OCI-LY7 (cell line): Measurements from ENCODE around the gene IGDCC3. TPM values are rescaled to one million over a fixed set of nuclear protein-coding genes. Genes with fewer than 3 reads are reported as not detected.

Experiments
- BruUV-seq: library from RNA; stranded (reverse); fragments of 400-500 nt; replicated peaks from 2 replicates; lab custom pipeline; 2021; lab: Mats Ljungman, UMichigan
- CTCF ChIA-PET: fragments of 300-600 bp; sonication (Branson Sonifier 250); formaldehyde crosslinking; loops from one replicate; lab custom pipeline; 2022; ENCODE audit warnings: antibody characterized with exemption; ENCODE audit not compliant: unreplicated experiment; lab: Charles Lee
- POLR2A ChIA-PET: fragments of 300-600 bp; sonication (Branson Sonifier 250); formaldehyde crosslinking; loops from one replicate; lab custom pipeline; 2022; ENCODE audit warnings: antibody characterized with exemption; lab: Charles Lee
- DNase-seq: peaks from one replicate; pipeline ENCODE4 v3.0.0-alpha.2; 2015; ENCODE audit warnings: low spot score
- H2AFZ ChIP-seq: fragments of 200-600 bp; sonication (generic), shearing (Covaris generic); 2 replicates; pipeline ENCODE4 v1.6.1; 2014; ENCODE audit warnings: mild to moderate bottlenecking, antibody characterized with exemption, low read length, moderate library complexity
- H3K27ac ChIP-seq: fragments of 200-600 bp; sonication (generic); 2 replicates; pipeline ENCODE4 v1.5.1; 2014; ENCODE audit warnings: mixed run types, low read depth, mild to moderate bottlenecking, moderate library complexity, low read length, inconsistent platforms; ENCODE audit not compliant: poor library complexity, severe bottlenecking
- H3K36me3 ChIP-seq: fragments of 200-600 bp; sonication (generic); 2 replicates; pipeline ENCODE4 v1.6.1; 2014; ENCODE audit warnings: mild to moderate bottlenecking, antibody characterized with exemption, low read length, moderate library complexity, mixed read lengths; ENCODE audit not compliant: insufficient read depth
- H3K4me1 ChIP-seq: fragments of 200-600 bp; sonication (generic); 2 replicates; pipeline ENCODE4 v1.5.1; 2014; ENCODE audit warnings: mild to moderate bottlenecking, low read length; ENCODE audit not compliant: insufficient read depth, poor library complexity, severe bottlenecking
- H3K4me2 ChIP-seq: fragments of 200-600 bp; sonication (generic); 2 replicates; pipeline ENCODE4 v1.6.1; 2014; ENCODE audit warnings: mild to moderate bottlenecking, low read length
- H3K4me3 ChIP-seq: fragments of 200-600 bp; sonication (generic); 2 replicates; pipeline ENCODE4 v1.5.1; 2014; ENCODE audit warnings: mild to moderate bottlenecking, low read depth, low read length; ENCODE audit not compliant: poor library complexity, severe bottlenecking
- H3K79me2 ChIP-seq: fragments of 200-600 bp; sonication (generic); 2 replicates; pipeline ENCODE4 v1.6.1; 2016; ENCODE audit warnings: low read depth, mild to moderate bottlenecking, low read length, moderate library complexity, mixed read lengths; ENCODE audit not compliant: insufficient read depth
- H3K9me2 ChIP-seq: fragments of 200-600 bp; sonication (generic); 2 replicates; pipeline ENCODE4 v1.6.1; 2016; ENCODE audit warnings: mild to moderate bottlenecking, low read length, mixed read lengths; ENCODE audit not compliant: insufficient read depth
- H3K9me3 ChIP-seq: fragments of 200-600 bp; sonication (generic); 2 replicates; pipeline ENCODE4 v1.6.1; 2014; ENCODE audit warnings: mild to moderate bottlenecking, mixed run types, low read length, mixed read lengths
- H4K20me1 ChIP-seq: fragments of 200-600 bp; sonication (generic); 2 replicates; pipeline ENCODE4 v1.6.1; 2014; ENCODE audit warnings: mild to moderate bottlenecking, antibody characterized with exemption, low read length, moderate library complexity, mixed read lengths; ENCODE audit not compliant: insufficient read depth
- EZH2phosphoT487 ChIP-seq: fragments of 200-600 bp; sonication (generic); IDR thresholded peaks from 2 replicates; pipeline ENCODE4 v1.6.1; 2018; ENCODE audit warnings: low read depth, borderline replicate concordance, mild to moderate bottlenecking, mixed run types, antibody characterized with exemption, low read length, moderate library complexity, mixed read lengths
- intact Hi-C: fragments of 100-400 bp; cut with micrococcal nuclease; formaldehyde crosslinking; loops from one replicate; pipeline ENCODE4 v1.10.0; 2022; ENCODE audit not compliant: unreplicated experiment
- total RNA-seq, 2 experiments: library from RNA; depleted of rRNA in 1 of 2; stranded (reverse); fragments of >200 nt in 1 of 2; shearing (Covaris generic) in 1 of 2; gene quantifications; 2 replicates each; pipeline ENCODE4 v1.2.3, GENCODE V29; 2014 to 2022
- TF ChIP-seq, protein P1 (sequence below): fragments of 200-600 bp; sonication (generic); conservative IDR thresholded peaks from 2 replicates; pipeline ENCODE4 v1.5.1; 2014; ENCODE audit warnings: mild to moderate bottlenecking, antibody characterized with exemption, low read length, moderate library complexity, mixed read lengths

Gene IGDCC3
- total RNA-seq, 2 experiments from 2014 or later: not detected

DNA sequence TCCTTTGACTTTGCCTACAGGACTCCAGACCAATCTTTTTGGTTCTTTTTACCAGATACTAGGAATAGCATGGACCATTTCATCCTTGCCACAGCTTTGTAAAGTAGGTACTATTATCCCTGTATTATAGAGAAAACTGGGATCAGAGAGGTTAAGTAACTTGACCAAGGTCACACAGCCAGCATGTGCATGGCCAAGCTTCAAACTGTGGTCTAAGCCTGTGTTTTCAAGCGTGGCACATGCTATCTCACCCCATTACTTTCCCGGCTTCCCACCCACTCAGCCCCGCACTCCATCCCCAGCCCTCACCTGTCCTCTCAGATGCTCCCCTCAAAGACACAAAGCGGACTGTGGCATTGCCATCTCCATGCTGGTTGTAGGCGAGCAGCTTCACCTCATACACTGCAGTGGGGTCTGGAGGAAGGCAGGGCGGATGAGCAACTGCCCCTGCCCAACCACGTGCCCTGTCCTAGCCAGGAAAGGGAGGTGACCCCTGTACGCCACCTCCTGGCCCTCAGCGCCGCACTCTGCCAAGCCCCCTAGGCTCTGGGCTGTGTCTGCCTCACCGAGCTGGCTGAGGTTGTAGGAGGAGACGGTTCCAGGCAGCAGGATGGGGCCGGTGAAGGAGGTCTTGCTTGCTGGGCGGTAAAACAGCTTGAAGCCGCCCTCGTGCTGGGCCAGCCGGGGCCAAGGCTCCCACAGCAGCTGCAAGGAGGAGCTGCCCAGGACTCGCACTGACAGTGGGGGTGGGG, 47.6 kb downstream of the IGDCC3 start:
- intact Hi-C loops: no loop called here
- TF ChIP-seq, protein P1, sequence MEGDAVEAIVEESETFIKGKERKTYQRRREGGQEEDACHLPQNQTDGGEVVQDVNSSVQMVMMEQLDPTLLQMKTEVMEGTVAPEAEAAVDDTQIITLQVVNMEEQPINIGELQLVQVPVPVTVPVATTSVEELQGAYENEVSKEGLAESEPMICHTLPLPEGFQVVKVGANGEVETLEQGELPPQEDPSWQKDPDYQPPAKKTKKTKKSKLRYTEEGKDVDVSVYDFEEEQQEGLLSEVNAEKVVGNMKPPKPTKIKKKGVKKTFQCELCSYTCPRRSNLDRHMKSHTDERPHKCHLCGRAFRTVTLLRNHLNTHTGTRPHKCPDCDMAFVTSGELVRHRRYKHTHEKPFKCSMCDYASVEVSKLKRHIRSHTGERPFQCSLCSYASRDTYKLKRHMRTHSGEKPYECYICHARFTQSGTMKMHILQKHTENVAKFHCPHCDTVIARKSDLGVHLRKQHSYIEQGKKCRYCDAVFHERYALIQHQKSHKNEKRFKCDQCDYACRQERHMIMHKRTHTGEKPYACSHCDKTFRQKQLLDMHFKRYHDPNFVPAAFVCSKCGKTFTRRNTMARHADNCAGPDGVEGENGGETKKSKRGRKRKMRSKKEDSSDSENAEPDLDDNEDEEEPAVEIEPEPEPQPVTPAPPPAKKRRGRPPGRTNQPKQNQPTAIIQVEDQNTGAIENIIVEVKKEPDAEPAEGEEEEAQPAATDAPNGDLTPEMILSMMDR: no peak
- no peak overlapping the region for H2AFZ ChIP-seq
- H3K27ac ChIP-seq: no peak overlapping the region
- H3K79me2 ChIP-seq: no peaks in the 10 kb centered on the region
- ChIA-PET POLR2A (no interaction called here), CTCF (no interaction called here)
- DNase-seq: no peak
- H3K36me3 ChIP-seq: no peaks in the 10 kb centered on the region
- H3K9me3 ChIP-seq: no peaks in the 10 kb centered on the region
- BruUV-seq: no TSS peak
- H3K4me3 ChIP-seq: no peak overlapping the region
- H3K4me2 ChIP-seq: no peak overlapping the region
- no peaks in the 10 kb centered on the region for H3K9me2 ChIP-seq
- no peaks in the 10 kb centered on the region for H4K20me1 ChIP-seq
- no peaks in the 10 kb centered on the region for H3K4me1 ChIP-seq

DNA sequence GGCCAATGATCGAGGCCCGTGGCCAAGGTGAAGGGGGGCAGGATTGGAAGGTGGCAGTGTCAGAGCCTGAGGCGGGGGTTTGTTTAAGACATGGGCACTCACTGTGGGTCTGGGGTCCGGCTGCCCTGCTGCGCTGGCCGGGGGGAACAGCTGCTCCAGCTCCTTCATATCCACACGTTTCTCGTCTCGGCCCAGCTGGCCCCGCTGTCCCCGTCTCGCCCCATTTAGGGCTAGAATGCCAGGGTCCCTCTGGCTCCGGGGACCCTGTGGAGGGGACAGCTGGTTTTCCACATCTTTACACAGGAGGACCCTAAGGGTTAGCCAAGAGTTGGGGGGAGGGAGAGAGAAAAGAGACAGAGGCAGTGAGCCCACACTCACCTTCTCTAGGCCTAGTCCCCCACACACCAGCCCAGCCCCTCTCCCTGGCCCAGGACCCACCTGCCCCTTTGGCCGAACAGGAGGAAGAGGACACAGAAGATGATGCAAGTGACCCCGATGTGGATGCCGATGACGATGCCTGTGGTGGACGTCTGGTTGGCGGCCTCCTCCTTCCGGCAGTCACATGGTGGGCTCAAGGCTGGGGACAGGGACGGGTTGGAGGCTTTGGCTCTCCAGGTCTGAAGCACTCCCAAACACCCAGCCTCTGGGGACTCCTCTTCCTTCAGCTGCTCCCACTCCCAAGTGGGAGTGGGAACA, 48.4 kb downstream of the IGDCC3 start:
- CTCF ChIA-PET: no interaction called here
- Histone ChIP-seq H3K4me1 (no peaks in the 10 kb centered on the region), H2AFZ (no peak overlapping the region), H3K4me2 (no peak overlapping the region), H3K36me3 (no peaks in the 10 kb centered on the region), H3K79me2 (no peaks in the 10 kb centered on the region), H4K20me1 (no peaks in the 10 kb centered on the region), H3K9me3 (no peaks in the 10 kb centered on the region), H3K4me3 (no peak overlapping the region), H3K27ac (no peak overlapping the region), H3K9me2 (no peaks in the 10 kb centered on the region)
- no peak for DNase-seq
- POLR2A ChIA-PET: no interaction called here
- no peak for TF ChIP-seq EZH2phosphoT487
- TF ChIP-seq, protein P1: no peak
- intact Hi-C loops: no loop called here
- no TSS peak for BruUV-seq
